GM23248 (cell line): Measurements from ENCODE around the gene EBF3. TPM values are rescaled to one million over a fixed set of nuclear protein-coding genes. Genes with fewer than 3 reads are reported as not detected.

Experiments used
- DNase-seq: peaks from one replicate; pipeline ENCODE4 v3.0.0-alpha.2; 2015
- H2AFZ ChIP-seq: fragments of 200-600 bp; sonication (generic); 2 replicates; pipeline ENCODE4 v1.6.1; 2016; ENCODE audit warnings: antibody characterized with exemption
- H3F3A ChIP-seq: fragments of 200-600 bp; sonication (generic); 2 replicates; pipeline ENCODE4 v1.6.1; 2016; ENCODE audit warnings: mild to moderate bottlenecking, antibody characterized with exemption, mixed run types; ENCODE audit not compliant: insufficient read depth
- H3K27ac ChIP-seq: fragments of 200-600 bp; sonication (generic); 2 replicates; pipeline ENCODE4 v1.5.1; 2016; ENCODE audit warnings: mild to moderate bottlenecking
- H3K27me3 ChIP-seq: fragments of 200-600 bp; sonication (generic); replicated peaks from 2 replicates; pipeline ENCODE4 v1.6.1; 2016; ENCODE audit warnings: mild to moderate bottlenecking; ENCODE audit not compliant: insufficient read depth
- H3K36me3 ChIP-seq: fragments of 200-600 bp; sonication (generic); 2 replicates; pipeline ENCODE4 v1.6.1; 2016; ENCODE audit warnings: low read depth, mild to moderate bottlenecking
- H3K4me1 ChIP-seq: fragments of 200-600 bp; sonication (generic); 2 replicates; pipeline ENCODE4 v1.6.1; 2016; ENCODE audit warnings: mild to moderate bottlenecking; ENCODE audit not compliant: insufficient read depth
- H3K4me2 ChIP-seq: fragments of 200-600 bp; sonication (generic); one replicate; pipeline ENCODE4 v1.6.1; 2016; ENCODE audit warnings: mild to moderate bottlenecking; ENCODE audit not compliant: unreplicated experiment
- H3K4me3 ChIP-seq: fragments of 200-600 bp; sonication (generic); 2 replicates; pipeline ENCODE4 v1.5.1; 2016; ENCODE audit warnings: mild to moderate bottlenecking
- H3K79me2 ChIP-seq: fragments of 200-600 bp; sonication (generic); 2 replicates; pipeline ENCODE4 v1.6.1; 2016; ENCODE audit warnings: mild to moderate bottlenecking; ENCODE audit not compliant: insufficient read depth
- H3K9ac ChIP-seq: fragments of 200-600 bp; sonication (generic); 2 replicates; pipeline ENCODE4 v1.6.1; 2016; ENCODE audit warnings: mild to moderate bottlenecking
- H3K9me2 ChIP-seq: fragments of 200-600 bp; sonication (generic); 2 replicates; pipeline ENCODE4 v1.6.1; 2016; ENCODE audit warnings: mixed run types, mild to moderate bottlenecking, moderate library complexity; ENCODE audit not compliant: insufficient read depth
- H3K9me3 ChIP-seq: fragments of 200-600 bp; sonication (generic); one replicate; pipeline ENCODE4 v1.6.1; 2017; ENCODE audit warnings: low read depth
- H4K20me1 ChIP-seq: fragments of 200-600 bp; sonication (generic); 2 replicates; pipeline ENCODE4 v1.6.0; 2016; ENCODE audit not compliant: insufficient read depth
- EZH2 ChIP-seq: fragments of 200-600 bp; sonication (generic); IDR thresholded peaks from 2 replicates; pipeline ENCODE4 v1.6.1; 2018; ENCODE audit warnings: antibody characterized with exemption, mild to moderate bottlenecking; ENCODE audit not compliant: insufficient read depth, poor library complexity, severe bottlenecking
- EZH2phosphoT487 ChIP-seq: fragments of 200-600 bp; sonication (generic); IDR thresholded peaks from 2 replicates; pipeline ENCODE4 v1.6.1; 2018; ENCODE audit warnings: antibody characterized with exemption, moderate library complexity, mild to moderate bottlenecking, low read depth; ENCODE audit not compliant: insufficient read depth
- WGBS, 2 experiments: methylation state at CpG; one replicate each; pipeline ENCODE4 v1.1.6; 2015 to 2017; ENCODE audit warnings: low lambda C conversion rate in 2 of 2, low coverage in 1 of 2; ENCODE audit errors: missing lambda C conversion rate in 2 of 2; 5-methylcytosine and 5-hydroxymethylcytosine counted together
- in situ Hi-C: fragments of 300-500 bp; cut with MboI; formaldehyde crosslinking; loops from 2 replicates; pipeline ENCODE4 v1.15.0; 2020
- polyA plus RNA-seq: library from polyadenylated mRNA; unstranded; fragments of >200 nt; fragmentation: Nextera tagmentation; extraction: Ambion mirVana; gene quantifications from 2 replicates; pipeline ENCODE4 v1.2.1, GENCODE V29; 2016
- total RNA-seq: library from RNA; depleted of rRNA; stranded (reverse); fragments of >200 nt; shearing (Covaris generic); gene quantifications from 2 replicates; pipeline ENCODE4 v1.2.3, GENCODE V29; 2014

Gene EBF3
- total and polyA plus RNA-seq, 2 experiments from 2014 or later = 0.15 to 0.43 TPM

DNA sequence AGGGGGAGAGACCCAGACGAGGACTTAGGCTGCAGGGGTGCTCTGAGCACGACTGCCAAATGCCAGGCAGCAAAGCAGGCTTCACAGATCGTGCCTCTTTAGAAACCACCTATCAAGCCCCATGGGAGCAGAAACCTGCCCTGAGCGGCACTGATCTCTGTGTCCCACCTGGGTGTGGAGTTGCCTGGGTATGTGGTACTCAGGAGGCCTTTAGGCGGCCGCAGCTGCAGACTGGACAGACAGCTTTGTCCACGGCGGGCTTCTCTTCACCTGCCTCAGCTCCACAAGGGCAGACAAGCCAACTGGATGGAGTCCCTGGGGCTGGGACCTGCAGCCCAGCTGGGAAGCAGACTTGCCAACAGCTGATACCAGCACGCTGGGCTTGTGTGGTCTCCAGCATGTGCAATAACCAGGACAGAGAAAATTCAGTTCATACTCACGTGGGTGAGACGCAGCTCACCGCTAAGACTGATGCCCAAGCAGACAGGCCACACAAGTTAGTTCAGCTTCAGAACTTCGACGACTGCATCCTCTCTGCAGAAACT lies 163.2 kb downstream of the EBF3 start:
- DNase-seq = no peak
- H3K9me3 ChIP-seq = no peaks in the 10 kb centered on the region
- H2AFZ ChIP-seq = no peak overlapping the region
- no peaks in the 10 kb centered on the region for H3K4me1 ChIP-seq
- no peak overlapping the region for H3K4me3 ChIP-seq
- H4K20me1 ChIP-seq = no peaks in the 10 kb centered on the region
- no peaks in the 10 kb centered on the region for H3K36me3 ChIP-seq
- in situ Hi-C loops = no loop called here
- 18 to 19% methylated on average over 14 of the region's 14 CpGs for WGBS, 2 experiments
- no peak overlapping the region for H3K4me2 ChIP-seq
- no peaks in the 10 kb centered on the region for H3F3A ChIP-seq
- TF ChIP-seq EZH2 = no peak
- no peak for TF ChIP-seq EZH2phosphoT487
- H3K9me2 ChIP-seq = no peaks in the 10 kb centered on the region
- H3K27me3 ChIP-seq = no peaks in the 10 kb centered on the region
- H3K27ac ChIP-seq = no peak overlapping the region
- no peak overlapping the region for H3K9ac ChIP-seq
- no peaks in the 10 kb centered on the region for H3K79me2 ChIP-seq

DNA sequence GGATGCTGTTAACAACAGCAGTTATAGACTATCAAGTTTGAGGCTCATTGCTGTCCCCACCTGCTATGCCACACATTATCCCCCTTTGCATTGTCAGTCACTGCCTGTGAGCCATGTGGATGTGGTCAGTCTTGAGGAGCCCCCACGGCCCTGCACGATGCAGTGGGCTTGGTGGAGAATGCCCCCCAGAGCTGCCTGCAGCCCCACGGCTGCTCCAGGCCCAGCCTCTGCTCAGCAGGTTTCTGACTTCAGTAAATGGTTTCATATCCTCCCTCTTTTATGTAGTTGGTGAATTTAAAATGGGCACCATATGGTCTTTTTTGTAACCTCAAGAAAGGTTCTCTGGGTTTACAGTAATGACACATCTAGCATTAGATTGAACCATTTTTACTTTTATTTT lies 164.1 kb downstream of the EBF3 start:
- no peak overlapping the region for H3K9ac ChIP-seq
- no peak overlapping the region for H2AFZ ChIP-seq
- H3K27ac ChIP-seq = no peak overlapping the region
- in situ Hi-C loops = no loop called here
- no peaks in the 10 kb centered on the region for H3K9me3 ChIP-seq
- no peak for DNase-seq
- H4K20me1 ChIP-seq = no peaks in the 10 kb centered on the region
- no peak for TF ChIP-seq EZH2
- 0 to 5% methylated on average over 3 of the region's 3 CpGs for WGBS, 2 experiments
- H3K9me2 ChIP-seq = no peaks in the 10 kb centered on the region
- no peaks in the 10 kb centered on the region for H3F3A ChIP-seq
- no peaks in the 10 kb centered on the region for H3K79me2 ChIP-seq
- no peak overlapping the region for H3K4me3 ChIP-seq
- no peaks in the 10 kb centered on the region for H3K36me3 ChIP-seq
- H3K4me1 ChIP-seq = no peaks in the 10 kb centered on the region
- no peaks in the 10 kb centered on the region for H3K27me3 ChIP-seq
- no peak overlapping the region for H3K4me2 ChIP-seq

- no peaks in the 10 kb centered on the region for H3K79me2 ChIP-seq
- H4K20me1 ChIP-seq = no peaks in the 10 kb centered on the region
- in situ Hi-C loops = no loop called here
- WGBS, 2 experiments = 35 to 38% methylated on average over 8 to 14 of the region's 14 CpGs
- no peak overlapping the region for H3K4me2 ChIP-seq
- no peaks in the 10 kb centered on the region for H3K4me1 ChIP-seq
- no peaks in the 10 kb centered on the region for H3K36me3 ChIP-seq
- H3K4me3 ChIP-seq = no peak overlapping the region
- no peak overlapping the region for H3K9ac ChIP-seq
- no peaks in the 10 kb centered on the region for H3K9me3 ChIP-seq
- TF ChIP-seq EZH2 (no peak), EZH2phosphoT487 (no peak)
- H3K27me3 ChIP-seq = no peaks in the 10 kb centered on the region
- no peaks in the 10 kb centered on the region for H3K9me2 ChIP-seq
- no peak for DNase-seq
- no peak overlapping the region for H3K27ac ChIP-seq
- no peak overlapping the region for H2AFZ ChIP-seq
- no peaks in the 10 kb centered on the region for H3F3A ChIP-seq
Measured at GRCh38 chr10:129796710-129797420, 167.2 kb downstream of the EBF3 start.

GRCh38 chr10:129793996-129794395 lies 170.1 kb downstream of the EBF3 start:
- Histone ChIP-seq H4K20me1 (no peaks in the 10 kb centered on the region), H3K9me2 (no peaks in the 10 kb centered on the region), H3K79me2 (no peaks in the 10 kb centered on the region)

More at GRCh38 chr10:129793996-129794395, 170.1 kb downstream of the EBF3 start:
- in situ Hi-C loops = no loop called here
- no peak overlapping the region for H3K4me3 ChIP-seq
- no peaks in the 10 kb centered on the region for H3K9me3 ChIP-seq
- no peaks in the 10 kb centered on the region for H3K36me3 ChIP-seq
- H3K4me1 ChIP-seq = no peaks in the 10 kb centered on the region
- no peak overlapping the region for H2AFZ ChIP-seq
- no peak for DNase-seq
- no peaks in the 10 kb centered on the region for H3K27me3 ChIP-seq
- H3K27ac ChIP-seq = no peak overlapping the region
- no peak overlapping the region for H3K4me2 ChIP-seq
- no peaks in the 10 kb centered on the region for H3F3A ChIP-seq
- WGBS, 2 experiments = 83% methylated on average over 22 of the region's 22 CpGs
- no peak for TF ChIP-seq EZH2
- no peak for TF ChIP-seq EZH2phosphoT487
- no peak overlapping the region for H3K9ac ChIP-seq
